ENCODE results near the gene NHS.

Gene NHS

GRCh38 chrX:17456526-17456925 is 81.5 kb downstream of the NHS start:
- Histone ChIP-seq H3K4me3 (ENCODE audit: low read length) (no peak overlapping the region), H3K27me3 (ENCODE audit: control insufficient read depth, insufficient read depth, low read length) (no peaks in the 10 kb centered on the region), H3K9ac (ENCODE audit: low read length) (no peak overlapping the region), H3K4me1 (ENCODE audit: control insufficient read depth, insufficient read depth, low read length) (peaks cover 3% of the 10 kb centered on the region), H3K36me3 (ENCODE audit: control insufficient read depth, insufficient read depth, low read length) (no peaks in the 10 kb centered on the region), H3K9me3 (ENCODE audit: control insufficient read depth, low read length) (no peaks in the 10 kb centered on the region)

DNA sequence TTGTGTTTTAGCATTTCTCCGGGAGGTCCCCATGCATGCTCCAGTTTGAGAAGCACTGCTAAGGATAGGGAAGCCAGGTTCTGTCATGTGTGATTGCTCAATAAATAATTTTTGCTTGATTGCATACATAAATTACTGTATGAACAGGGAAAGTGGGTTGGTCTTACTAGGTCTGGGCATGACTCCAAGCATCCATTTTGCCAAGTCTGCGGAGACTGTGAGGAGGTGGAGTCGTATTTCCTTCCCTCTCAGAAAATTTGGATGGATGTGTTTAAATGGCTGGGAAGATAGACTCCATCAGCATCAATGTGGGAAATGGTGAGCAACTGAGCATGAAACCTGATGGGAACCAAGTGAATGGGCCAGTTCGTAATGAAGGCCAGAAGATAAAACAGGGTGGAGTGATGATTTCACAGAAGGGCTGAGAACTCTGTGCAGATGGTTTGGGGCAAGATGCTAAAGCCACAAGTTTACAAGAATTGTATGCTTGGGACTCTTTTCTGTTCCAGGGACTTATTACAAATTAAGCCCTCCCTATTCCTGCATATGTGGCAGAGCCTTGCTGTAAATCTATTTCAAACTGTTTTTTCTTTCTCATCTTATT is 84.1 kb downstream of the NHS start:
- no peak overlapping the region for H3K9ac ChIP-seq (ENCODE audit: low read length)
- H3K9me3 ChIP-seq (ENCODE audit: control insufficient read depth, low read length), result no peaks in the 10 kb centered on the region
- no peaks in the 10 kb centered on the region for H3K36me3 ChIP-seq (ENCODE audit: control insufficient read depth, insufficient read depth, low read length)
- no peaks in the 10 kb centered on the region for H3K27me3 ChIP-seq (ENCODE audit: control insufficient read depth, insufficient read depth, low read length)
- H3K4me3 ChIP-seq (ENCODE audit: low read length), result no peak overlapping the region
- peaks cover 3% of the 10 kb centered on the region for H3K4me1 ChIP-seq (ENCODE audit: control insufficient read depth, insufficient read depth, low read length)

GRCh38 chrX:17459661-17460060 is 84.7 kb downstream of the NHS start:
- H3K4me1 ChIP-seq (ENCODE audit: control insufficient read depth, insufficient read depth, low read length), result peaks cover 3% of the 10 kb centered on the region
- no peak overlapping the region for H3K4me3 ChIP-seq (ENCODE audit: low read length)
- H3K27me3 ChIP-seq (ENCODE audit: control insufficient read depth, insufficient read depth, low read length), result no peaks in the 10 kb centered on the region
- no peaks in the 10 kb centered on the region for H3K9me3 ChIP-seq (ENCODE audit: control insufficient read depth, low read length)
- H3K9ac ChIP-seq (ENCODE audit: low read length), result no peak overlapping the region
- H3K36me3 ChIP-seq (ENCODE audit: control insufficient read depth, insufficient read depth, low read length), result no peaks in the 10 kb centered on the region

DNA sequence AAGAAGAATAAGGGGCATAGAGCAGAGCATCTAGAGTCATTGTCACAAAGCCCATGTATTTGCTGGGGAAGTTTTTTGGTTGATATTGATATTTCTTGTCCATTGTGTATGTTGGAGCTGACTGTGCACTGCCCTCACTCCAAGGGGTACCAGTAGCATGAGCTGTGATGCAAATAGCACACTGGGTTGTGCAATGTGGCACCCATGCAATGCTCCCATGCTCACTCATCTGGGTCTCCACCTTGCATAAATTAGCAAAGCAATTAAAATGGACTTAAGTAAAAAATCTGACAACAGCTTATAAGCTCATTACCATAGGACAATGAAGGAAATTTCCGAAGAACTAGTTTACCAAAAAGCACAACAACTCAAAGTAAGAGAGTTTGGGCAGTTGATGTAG is 87.9 kb downstream of the NHS start:
- no peaks in the 10 kb centered on the region for H3K4me1 ChIP-seq (ENCODE audit: control insufficient read depth, insufficient read depth, low read length)
- H3K9me3 ChIP-seq (ENCODE audit: control insufficient read depth, low read length), result no peaks in the 10 kb centered on the region
- no peaks in the 10 kb centered on the region for H3K27me3 ChIP-seq (ENCODE audit: control insufficient read depth, insufficient read depth, low read length)
- H3K36me3 ChIP-seq (ENCODE audit: control insufficient read depth, insufficient read depth, low read length), result no peaks in the 10 kb centered on the region
- H3K4me3 ChIP-seq (ENCODE audit: low read length), result no peak overlapping the region
- H3K9ac ChIP-seq (ENCODE audit: low read length), result no peak overlapping the region

DNA sequence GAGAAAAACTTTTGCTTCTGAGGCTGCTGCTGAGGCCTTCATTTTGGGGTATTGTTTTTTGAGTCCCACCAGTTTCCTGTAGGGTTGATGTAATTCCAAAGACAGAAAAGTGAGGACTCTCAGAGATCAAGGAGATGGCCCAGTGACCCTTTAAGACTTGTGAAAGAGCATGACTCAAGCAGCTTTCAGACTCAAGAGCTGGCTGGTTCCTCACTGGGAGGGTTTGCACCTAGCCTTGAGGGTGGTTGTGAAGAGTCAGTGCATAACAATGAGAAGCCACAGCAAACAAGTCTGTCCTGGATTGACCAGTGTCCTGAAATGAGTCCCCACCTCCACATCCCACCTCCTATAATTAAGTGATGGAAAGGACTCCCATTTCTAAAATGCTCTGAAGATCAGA is 89.2 kb downstream of the NHS start:
- H3K27me3 ChIP-seq (ENCODE audit: control insufficient read depth, insufficient read depth, low read length), result no peaks in the 10 kb centered on the region
- H3K9me3 ChIP-seq (ENCODE audit: control insufficient read depth, low read length), result no peaks in the 10 kb centered on the region
- H3K4me1 ChIP-seq (ENCODE audit: control insufficient read depth, insufficient read depth, low read length), result no peaks in the 10 kb centered on the region
- H3K9ac ChIP-seq (ENCODE audit: low read length), result no peak overlapping the region
- no peaks in the 10 kb centered on the region for H3K36me3 ChIP-seq (ENCODE audit: control insufficient read depth, insufficient read depth, low read length)
- H3K4me3 ChIP-seq (ENCODE audit: low read length), result no peak overlapping the region

GRCh38 chrX:17465201-17465600 is 90.2 kb downstream of the NHS start:
- Histone ChIP-seq H3K27me3 (ENCODE audit: control insufficient read depth, insufficient read depth, low read length) (no peaks in the 10 kb centered on the region), H3K9me3 (ENCODE audit: control insufficient read depth, low read length) (no peaks in the 10 kb centered on the region), H3K36me3 (ENCODE audit: control insufficient read depth, insufficient read depth, low read length) (no peaks in the 10 kb centered on the region), H3K4me3 (ENCODE audit: low read length) (no peak overlapping the region), H3K4me1 (ENCODE audit: control insufficient read depth, insufficient read depth, low read length) (no peaks in the 10 kb centered on the region), H3K9ac (ENCODE audit: low read length) (no peak overlapping the region)

DNA sequence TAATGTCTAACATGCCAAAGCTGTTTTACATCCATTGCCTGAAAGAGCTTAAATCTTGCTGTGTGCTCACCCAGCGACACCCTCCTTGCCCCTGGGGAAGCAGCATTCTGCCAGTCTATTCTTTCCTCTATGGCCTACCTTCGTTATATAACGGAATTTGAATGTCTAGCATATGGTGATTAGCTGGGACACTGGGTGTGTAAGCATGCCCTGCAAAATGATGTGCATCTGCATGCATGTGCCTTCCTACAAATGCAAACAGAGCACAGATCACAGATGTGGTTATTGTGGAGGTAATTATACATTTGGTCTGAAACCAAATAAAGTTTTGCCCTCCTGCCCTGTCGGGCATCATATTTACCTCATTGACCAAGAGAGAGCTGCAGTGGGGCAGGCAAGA is 90.8 kb downstream of the NHS start:
- no peaks in the 10 kb centered on the region for H3K27me3 ChIP-seq (ENCODE audit: control insufficient read depth, insufficient read depth, low read length)
- no peaks in the 10 kb centered on the region for H3K4me1 ChIP-seq (ENCODE audit: control insufficient read depth, insufficient read depth, low read length)
- H3K4me3 ChIP-seq (ENCODE audit: low read length), result no peak overlapping the region

GRCh38 chrX:17470136-17470535 is 95.1 kb downstream of the NHS start:
- Histone ChIP-seq H3K36me3 (ENCODE audit: control insufficient read depth, insufficient read depth, low read length) (no peaks in the 10 kb centered on the region), H3K9ac (ENCODE audit: low read length) (no peak overlapping the region), H3K27me3 (ENCODE audit: control insufficient read depth, insufficient read depth, low read length) (no peaks in the 10 kb centered on the region), H3K4me3 (ENCODE audit: low read length) (no peak overlapping the region), H3K4me1 (ENCODE audit: control insufficient read depth, insufficient read depth, low read length) (peaks cover 11% of the 10 kb centered on the region), H3K9me3 (ENCODE audit: control insufficient read depth, low read length) (no peaks in the 10 kb centered on the region)

More for the DNA sequence above, 90.8 kb downstream of the NHS start:
- Histone ChIP-seq H3K9me3 (ENCODE audit: control insufficient read depth, low read length) (no peaks in the 10 kb centered on the region), H3K36me3 (ENCODE audit: control insufficient read depth, insufficient read depth, low read length) (no peaks in the 10 kb centered on the region), H3K9ac (ENCODE audit: low read length) (no peak overlapping the region)

DNA sequence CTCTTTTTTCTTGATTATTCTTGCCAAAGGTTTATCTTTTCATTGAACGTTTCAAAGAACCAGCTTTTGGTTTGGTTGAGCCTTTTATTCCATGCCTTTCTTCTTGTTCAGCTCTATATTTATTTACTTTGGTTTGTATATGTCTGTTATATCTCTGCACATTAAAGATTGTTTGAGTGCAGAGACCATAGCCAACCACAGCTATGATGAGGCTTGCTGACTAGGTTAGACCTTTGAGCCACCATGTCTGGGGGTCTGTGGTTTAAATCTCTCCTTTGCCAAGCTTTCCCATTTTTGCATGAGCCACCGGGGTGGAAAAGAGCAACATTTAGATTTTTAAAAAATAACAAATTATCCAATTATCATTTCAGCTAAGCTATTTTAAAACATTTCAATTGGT is 96.1 kb downstream of the NHS start:
- H3K9me3 ChIP-seq (ENCODE audit: control insufficient read depth, low read length), result no peaks in the 10 kb centered on the region
- no peak overlapping the region for H3K4me3 ChIP-seq (ENCODE audit: low read length)
- no peaks in the 10 kb centered on the region for H3K27me3 ChIP-seq (ENCODE audit: control insufficient read depth, insufficient read depth, low read length)
- no peak overlapping the region for H3K9ac ChIP-seq (ENCODE audit: low read length)
- H3K4me1 ChIP-seq (ENCODE audit: control insufficient read depth, insufficient read depth, low read length), result peaks cover 11% of the 10 kb centered on the region
- no peaks in the 10 kb centered on the region for H3K36me3 ChIP-seq (ENCODE audit: control insufficient read depth, insufficient read depth, low read length)

DNA sequence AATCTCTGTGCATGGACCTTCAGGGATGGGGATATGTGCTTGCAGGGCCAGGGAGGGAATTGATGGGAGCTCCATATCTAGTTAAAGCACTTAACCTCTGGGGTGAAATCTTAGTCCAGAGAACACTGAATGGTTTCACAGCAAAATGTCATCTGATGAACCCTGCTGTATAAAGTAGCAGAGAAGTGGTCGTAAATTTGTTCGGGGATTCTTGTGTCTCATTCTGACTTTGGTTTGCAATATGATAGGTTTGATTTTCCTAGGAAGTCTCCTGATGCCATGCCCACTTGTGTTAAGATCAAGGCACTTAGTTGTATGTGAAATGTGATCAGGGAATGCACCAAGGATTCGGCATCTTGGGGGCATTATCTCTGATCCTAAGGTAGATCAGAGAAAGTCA is 96.9 kb downstream of the NHS start:
- Histone ChIP-seq H3K27me3 (ENCODE audit: control insufficient read depth, insufficient read depth, low read length) (no peaks in the 10 kb centered on the region), H3K36me3 (ENCODE audit: control insufficient read depth, insufficient read depth, low read length) (no peaks in the 10 kb centered on the region), H3K9ac (ENCODE audit: low read length) (no peak overlapping the region), H3K4me3 (ENCODE audit: low read length) (no peak overlapping the region), H3K4me1 (ENCODE audit: control insufficient read depth, insufficient read depth, low read length) (peaks cover 11% of the 10 kb centered on the region), H3K9me3 (ENCODE audit: control insufficient read depth, low read length) (no peaks in the 10 kb centered on the region)

DNA sequence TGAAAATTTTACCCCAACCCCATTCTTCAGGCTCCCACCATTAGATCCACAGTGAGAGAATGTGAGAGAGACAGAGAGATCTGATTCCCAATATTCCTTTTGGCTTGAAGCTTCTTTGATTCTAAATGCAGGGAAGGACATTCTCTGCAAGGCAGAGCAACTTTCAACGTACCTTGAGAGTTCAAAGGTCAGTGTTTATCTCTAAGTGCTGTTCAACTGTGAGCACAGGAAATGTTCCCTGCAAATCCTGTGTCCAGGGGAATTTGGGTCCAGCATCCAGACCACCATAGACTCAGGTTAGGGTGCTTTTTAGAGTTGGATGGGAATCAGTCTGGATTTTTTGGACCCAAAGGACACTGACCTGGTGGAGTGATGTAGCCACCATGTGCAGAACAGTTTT is 97.4 kb downstream of the NHS start:
- Histone ChIP-seq H3K4me3 (ENCODE audit: low read length) (no peak overlapping the region), H3K36me3 (ENCODE audit: control insufficient read depth, insufficient read depth, low read length) (no peaks in the 10 kb centered on the region), H3K27me3 (ENCODE audit: control insufficient read depth, insufficient read depth, low read length) (no peaks in the 10 kb centered on the region), H3K4me1 (ENCODE audit: control insufficient read depth, insufficient read depth, low read length) (peaks cover 11% of the 10 kb centered on the region), H3K9me3 (ENCODE audit: control insufficient read depth, low read length) (no peaks in the 10 kb centered on the region), H3K9ac (ENCODE audit: low read length) (no peak overlapping the region)

DNA sequence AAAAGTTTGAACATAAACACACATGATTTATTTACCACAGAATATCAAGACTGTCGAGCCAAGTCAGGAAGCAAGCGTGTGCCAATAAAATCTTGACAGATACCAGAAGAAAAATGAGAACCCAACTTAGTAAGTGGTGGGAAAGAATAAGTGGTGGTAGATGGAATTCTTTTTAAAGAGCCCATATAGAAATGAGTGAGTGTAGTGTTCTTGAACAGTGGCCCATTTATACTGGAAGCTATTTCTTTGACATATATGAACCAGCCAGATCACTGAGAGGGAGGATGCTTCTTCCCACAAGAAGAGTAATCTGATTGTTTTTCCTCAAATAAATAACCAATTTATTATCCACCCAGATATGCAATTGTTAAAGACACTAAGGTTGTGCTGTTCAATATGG is 98.0 kb downstream of the NHS start:
- no peaks in the 10 kb centered on the region for H3K27me3 ChIP-seq (ENCODE audit: control insufficient read depth, insufficient read depth, low read length)

DNA sequence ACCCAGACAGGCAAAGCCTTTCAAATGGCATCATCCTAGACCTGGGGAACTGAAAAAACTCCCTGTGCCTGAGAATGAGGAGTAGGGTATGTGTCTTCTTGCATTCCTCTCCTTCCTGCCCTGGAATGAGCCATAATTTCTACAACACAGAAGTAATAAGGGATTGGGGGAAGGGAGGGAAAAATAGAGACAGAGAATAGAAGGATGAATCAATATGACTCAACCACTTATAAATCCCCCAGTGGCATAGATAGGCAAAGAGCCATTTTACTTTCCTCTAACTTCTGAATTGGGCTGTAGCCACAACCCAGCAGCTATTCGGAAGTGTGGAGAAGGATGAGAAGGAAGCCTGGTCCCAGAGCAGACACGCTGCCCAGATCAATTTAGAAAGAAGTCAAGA is 99.9 kb downstream of the NHS start:
- H3K27me3 ChIP-seq (ENCODE audit: control insufficient read depth, insufficient read depth, low read length), result no peaks in the 10 kb centered on the region
- H3K9me3 ChIP-seq (ENCODE audit: control insufficient read depth, low read length), result no peaks in the 10 kb centered on the region
- peaks cover 11% of the 10 kb centered on the region for H3K4me1 ChIP-seq (ENCODE audit: control insufficient read depth, insufficient read depth, low read length)

More for the DNA sequence above, 98.0 kb downstream of the NHS start:
- H3K9me3 ChIP-seq (ENCODE audit: control insufficient read depth, low read length), result no peaks in the 10 kb centered on the region
- no peak overlapping the region for H3K9ac ChIP-seq (ENCODE audit: low read length)
- no peaks in the 10 kb centered on the region for H3K36me3 ChIP-seq (ENCODE audit: control insufficient read depth, insufficient read depth, low read length)
- no peak overlapping the region for H3K4me3 ChIP-seq (ENCODE audit: low read length)
- H3K4me1 ChIP-seq (ENCODE audit: control insufficient read depth, insufficient read depth, low read length), result peaks cover 11% of the 10 kb centered on the region

More for the DNA sequence above, 99.9 kb downstream of the NHS start:
- H3K36me3 ChIP-seq (ENCODE audit: control insufficient read depth, insufficient read depth, low read length), result no peaks in the 10 kb centered on the region
- H3K4me3 ChIP-seq (ENCODE audit: low read length), result no peak overlapping the region
- H3K9ac ChIP-seq (ENCODE audit: low read length), result no peak overlapping the region
